ENCODE results near the gene ST8SIA6.
A peak's percentile ranks its signal among the peaks of the same experiment; 100 is the strongest.

The ST8SIA6 gene

DNA sequence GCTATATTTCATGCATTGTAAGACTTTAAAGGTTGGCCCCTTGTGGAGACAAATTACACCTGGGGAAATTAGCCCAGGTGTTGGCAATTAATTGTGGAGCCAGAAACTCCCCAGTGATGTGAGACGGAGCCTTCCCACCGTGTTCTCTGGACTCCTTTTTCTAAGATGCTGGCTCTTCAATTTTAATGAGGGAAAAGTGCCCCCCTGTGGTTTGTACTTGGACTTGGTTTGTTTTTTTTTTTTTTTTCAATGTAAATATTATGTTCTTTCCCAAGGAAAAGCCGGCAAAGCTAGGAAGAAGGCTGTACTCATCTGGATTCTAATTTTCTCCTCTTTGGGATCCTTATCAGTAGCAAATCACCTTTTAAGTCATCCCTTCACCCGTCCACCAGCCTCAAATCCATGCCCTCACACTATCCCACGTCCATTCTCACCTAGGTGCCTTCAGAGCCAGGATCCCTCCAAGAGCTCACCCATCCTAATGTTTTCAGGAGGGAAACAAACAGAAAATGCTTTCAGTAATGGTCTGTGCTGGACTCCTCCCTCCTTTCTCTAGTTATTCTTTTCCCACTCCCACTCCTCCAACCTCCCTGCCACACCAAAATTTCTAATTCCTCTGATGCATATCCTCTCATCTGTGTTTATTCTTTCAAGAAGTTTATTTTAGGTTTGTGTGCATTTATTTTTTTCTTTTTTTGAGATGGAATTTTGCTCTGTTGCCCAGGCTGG, 20.4 kb upstream of the ST8SIA6 start:
- H3K4me2 ChIP-seq (ENCODE audit: low read length): no peak overlapping the region
- H3K27ac ChIP-seq (ENCODE audit: low read length): no peak overlapping the region
- H3K9ac ChIP-seq (ENCODE audit: low read length): no peak overlapping the region
- no peaks in the 10 kb centered on the region for H3K79me2 ChIP-seq (ENCODE audit: low read length)
- no peaks in the 10 kb centered on the region for H3K27me3 ChIP-seq (ENCODE audit: low read depth, low read length)
- H3K9me3 ChIP-seq (ENCODE audit: insufficient read depth, low read length): no peaks in the 10 kb centered on the region
- peaks cover 14% of the 10 kb centered on the region for H3K4me1 ChIP-seq (ENCODE audit: low read length)
- no peaks in the 10 kb centered on the region for H3K36me3 ChIP-seq (replicated peaks; ENCODE audit: low read depth, low read length)
- no peak overlapping the region for H3K4me3 ChIP-seq (ENCODE audit: low read length)
- H2AFZ ChIP-seq (ENCODE audit: low read depth, low read length): no peak overlapping the region
- H4K20me1 ChIP-seq (ENCODE audit: insufficient read depth, low read length): no peaks in the 10 kb centered on the region
- no peak for TF ChIP-seq EZH2phosphoT487 (IDR thresholded peaks at IDR 0.05; ENCODE audit: low read depth)
- TF ChIP-seq, protein P1, sequence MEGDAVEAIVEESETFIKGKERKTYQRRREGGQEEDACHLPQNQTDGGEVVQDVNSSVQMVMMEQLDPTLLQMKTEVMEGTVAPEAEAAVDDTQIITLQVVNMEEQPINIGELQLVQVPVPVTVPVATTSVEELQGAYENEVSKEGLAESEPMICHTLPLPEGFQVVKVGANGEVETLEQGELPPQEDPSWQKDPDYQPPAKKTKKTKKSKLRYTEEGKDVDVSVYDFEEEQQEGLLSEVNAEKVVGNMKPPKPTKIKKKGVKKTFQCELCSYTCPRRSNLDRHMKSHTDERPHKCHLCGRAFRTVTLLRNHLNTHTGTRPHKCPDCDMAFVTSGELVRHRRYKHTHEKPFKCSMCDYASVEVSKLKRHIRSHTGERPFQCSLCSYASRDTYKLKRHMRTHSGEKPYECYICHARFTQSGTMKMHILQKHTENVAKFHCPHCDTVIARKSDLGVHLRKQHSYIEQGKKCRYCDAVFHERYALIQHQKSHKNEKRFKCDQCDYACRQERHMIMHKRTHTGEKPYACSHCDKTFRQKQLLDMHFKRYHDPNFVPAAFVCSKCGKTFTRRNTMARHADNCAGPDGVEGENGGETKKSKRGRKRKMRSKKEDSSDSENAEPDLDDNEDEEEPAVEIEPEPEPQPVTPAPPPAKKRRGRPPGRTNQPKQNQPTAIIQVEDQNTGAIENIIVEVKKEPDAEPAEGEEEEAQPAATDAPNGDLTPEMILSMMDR (IDR thresholded peaks at IDR 0.05; ENCODE audit: low read depth, low read length): peak; percentile 17; the same call in 1 of the 2 replicates

DNA sequence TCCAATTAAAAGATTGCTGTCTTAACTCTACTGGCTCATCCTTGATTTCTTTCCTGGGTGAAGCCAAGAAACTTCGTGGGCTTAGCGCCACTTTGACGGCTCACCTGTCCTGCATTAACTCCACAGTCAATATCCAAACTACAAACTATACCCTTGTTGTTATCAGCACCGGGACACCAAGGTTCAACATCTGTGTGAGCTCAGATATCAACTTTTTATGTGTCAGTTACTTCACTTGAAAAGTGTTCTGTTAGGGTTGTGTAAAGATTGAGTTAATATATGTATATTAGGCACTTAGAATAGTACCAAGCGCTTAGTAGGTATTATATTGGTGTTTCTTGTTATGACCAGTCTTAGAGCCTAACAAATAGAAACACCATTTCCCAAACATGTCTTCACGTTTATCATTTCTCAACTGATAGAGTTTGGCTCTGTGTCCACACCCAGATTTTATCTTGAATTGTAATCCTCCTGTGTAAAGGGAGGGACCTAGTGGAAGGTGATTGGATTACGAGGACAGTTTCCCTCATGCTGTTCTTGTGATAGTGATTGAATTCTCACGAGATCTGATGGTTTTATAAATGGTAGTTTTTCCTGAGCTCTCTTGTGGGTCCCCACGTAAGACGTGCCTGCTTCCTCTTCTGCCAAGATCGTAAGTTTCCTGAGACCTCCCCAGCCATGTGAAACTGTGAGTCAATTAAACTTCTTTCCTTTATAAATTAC, 19.0 kb upstream of the ST8SIA6 start:
- TF ChIP-seq, protein P1 (IDR thresholded peaks at IDR 0.05; ENCODE audit: low read depth, low read length): no peak
- no peak for TF ChIP-seq EZH2phosphoT487 (IDR thresholded peaks at IDR 0.05; ENCODE audit: low read depth)
- no peak overlapping the region for H3K4me2 ChIP-seq (ENCODE audit: low read length)
- H4K20me1 ChIP-seq (ENCODE audit: insufficient read depth, low read length): no peaks in the 10 kb centered on the region
- no peak overlapping the region for H3K4me3 ChIP-seq (ENCODE audit: low read length)
- H3K9ac ChIP-seq (ENCODE audit: low read length): no peak overlapping the region
- no peaks in the 10 kb centered on the region for H3K9me3 ChIP-seq (ENCODE audit: insufficient read depth, low read length)
- H2AFZ ChIP-seq (ENCODE audit: low read depth, low read length): no peak overlapping the region
- no peak overlapping the region for H3K27ac ChIP-seq (ENCODE audit: low read length)
- peaks cover 14% of the 10 kb centered on the region for H3K4me1 ChIP-seq (ENCODE audit: low read length)
- no peaks in the 10 kb centered on the region for H3K79me2 ChIP-seq (ENCODE audit: low read length)
- no peaks in the 10 kb centered on the region for H3K36me3 ChIP-seq (replicated peaks; ENCODE audit: low read depth, low read length)
- no peaks in the 10 kb centered on the region for H3K27me3 ChIP-seq (ENCODE audit: low read depth, low read length)

DNA sequence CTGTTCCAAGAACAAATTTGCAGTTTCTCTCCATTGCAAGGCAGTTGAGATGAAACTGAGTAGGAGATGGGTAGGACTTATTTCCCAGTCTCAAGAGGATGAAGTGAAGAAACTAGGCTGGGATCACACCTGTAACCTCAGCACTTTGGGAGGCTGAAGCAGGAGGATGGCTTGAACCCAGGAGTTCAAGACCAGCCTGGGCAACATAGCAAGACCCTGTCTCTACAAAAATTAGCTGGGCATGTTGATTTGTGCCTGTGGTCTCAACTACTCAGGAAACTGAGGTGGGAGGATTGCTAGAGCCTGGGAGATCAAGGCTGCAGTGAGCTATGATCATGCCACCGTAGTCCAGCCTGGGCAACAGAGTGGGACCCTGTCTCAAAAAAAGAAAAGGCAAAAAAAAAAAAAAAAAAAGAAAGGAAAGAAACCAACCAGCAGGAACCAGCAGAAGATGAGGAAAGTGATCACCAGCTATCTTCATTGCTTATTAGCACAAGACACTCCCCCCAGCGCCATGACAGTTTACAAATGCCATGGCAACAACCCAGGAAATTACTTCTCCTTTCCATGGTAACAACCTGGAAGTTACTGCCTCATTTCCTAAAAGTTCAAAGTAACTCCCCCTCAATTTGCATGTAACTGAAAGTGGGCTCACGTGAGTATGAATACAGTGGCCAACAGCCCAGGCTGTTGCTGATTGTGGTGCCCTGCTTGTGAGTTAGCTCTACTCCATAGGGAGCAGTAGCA, 18.3 kb upstream of the ST8SIA6 start:
- no peaks in the 10 kb centered on the region for H3K9me3 ChIP-seq (ENCODE audit: insufficient read depth, low read length)
- H3K4me3 ChIP-seq (ENCODE audit: low read length): no peak overlapping the region
- no peaks in the 10 kb centered on the region for H3K27me3 ChIP-seq (ENCODE audit: low read depth, low read length)
- no peaks in the 10 kb centered on the region for H3K36me3 ChIP-seq (replicated peaks; ENCODE audit: low read depth, low read length)
- H3K4me2 ChIP-seq (ENCODE audit: low read length): no peak overlapping the region
- TF ChIP-seq EZH2phosphoT487 (IDR thresholded peaks at IDR 0.05; ENCODE audit: low read depth): no peak
- TF ChIP-seq, protein P1 (IDR thresholded peaks at IDR 0.05; ENCODE audit: low read depth, low read length): no peak
- no peak overlapping the region for H2AFZ ChIP-seq (ENCODE audit: low read depth, low read length)
- H3K79me2 ChIP-seq (ENCODE audit: low read length): no peaks in the 10 kb centered on the region
- H3K9ac ChIP-seq (ENCODE audit: low read length): no peak overlapping the region
- no peaks in the 10 kb centered on the region for H4K20me1 ChIP-seq (ENCODE audit: insufficient read depth, low read length)
- H3K27ac ChIP-seq (ENCODE audit: low read length): no peak overlapping the region
- peaks cover 14% of the 10 kb centered on the region for H3K4me1 ChIP-seq (ENCODE audit: low read length)

DNA sequence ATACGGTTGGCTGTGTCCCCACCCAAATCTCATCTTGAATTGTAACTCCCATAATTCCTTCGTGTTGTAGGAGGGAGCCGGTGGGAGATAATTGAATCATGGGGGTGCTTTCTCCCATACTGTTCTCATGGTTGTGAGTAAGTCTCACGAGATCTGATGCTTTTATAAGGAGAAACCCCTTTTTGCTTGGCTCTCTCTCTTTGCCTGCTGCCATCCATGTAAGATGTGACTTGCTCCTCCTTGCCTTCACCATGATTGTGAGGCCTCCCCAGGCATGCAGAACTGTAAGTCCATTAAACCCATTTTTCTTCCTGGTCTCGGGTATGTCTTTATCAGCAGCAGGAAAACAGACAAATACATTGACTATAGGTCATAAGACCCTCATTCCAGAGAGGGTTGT, 15.9 kb upstream of the ST8SIA6 start:
- Histone ChIP-seq H3K36me3 (replicated peaks; ENCODE audit: low read depth, low read length) (no peaks in the 10 kb centered on the region), H3K27ac (ENCODE audit: low read length) (no peak overlapping the region), H3K9ac (ENCODE audit: low read length) (no peak overlapping the region), H4K20me1 (ENCODE audit: insufficient read depth, low read length) (no peaks in the 10 kb centered on the region), H3K79me2 (ENCODE audit: low read length) (no peaks in the 10 kb centered on the region), H2AFZ (ENCODE audit: low read depth, low read length) (no peak overlapping the region), H3K27me3 (ENCODE audit: low read depth, low read length) (no peaks in the 10 kb centered on the region), H3K4me3 (ENCODE audit: low read length) (no peak overlapping the region), H3K9me3 (ENCODE audit: insufficient read depth, low read length) (no peaks in the 10 kb centered on the region), H3K4me2 (ENCODE audit: low read length) (no peak overlapping the region), H3K4me1 (ENCODE audit: low read length) (no peaks in the 10 kb centered on the region)
- TF ChIP-seq, protein P1 (IDR thresholded peaks at IDR 0.05; ENCODE audit: low read depth, low read length): no peak
- no peak for TF ChIP-seq EZH2phosphoT487 (IDR thresholded peaks at IDR 0.05; ENCODE audit: low read depth)
